HEK293T (cell line): ENCODE measurements around the gene UNC5CL.

Experiments
- ARNT ChIP-seq: fragments of 450-650 bp; IDR thresholded peaks from 2 replicates; pipeline ENCODE4 v1.6.1; 2017; ENCODE audit warnings: mild to moderate bottlenecking
- BHLHE40 ChIP-seq: fragments of 450-650 bp; IDR thresholded peaks from 2 replicates; pipeline ENCODE4 v1.6.1; 2016; ENCODE audit warnings: mild to moderate bottlenecking, moderate library complexity, borderline replicate concordance
- ELF4 ChIP-seq: fragments of 450-650 bp; IDR thresholded peaks from 2 replicates; pipeline ENCODE4 v1.6.1; 2017; ENCODE audit warnings: antibody characterized with exemption
- FOXA1 ChIP-seq: fragments of 450-650 bp; IDR thresholded peaks from 2 replicates; pipeline ENCODE4 v1.6.1; 2016; ENCODE audit warnings: mild to moderate bottlenecking
- FOXK2 ChIP-seq: fragments of 450-650 bp; IDR thresholded peaks from 2 replicates; pipeline ENCODE4 v1.6.1; 2016; ENCODE audit warnings: mild to moderate bottlenecking
- FOXM1 ChIP-seq: fragments of 450-650 bp; IDR thresholded peaks from 2 replicates; pipeline ENCODE4 v1.6.1; 2017; ENCODE audit warnings: mild to moderate bottlenecking, borderline replicate concordance
- HDGF ChIP-seq: fragments of 450-650 bp; IDR thresholded peaks from 2 replicates; pipeline ENCODE4 v1.6.1; 2017; ENCODE audit warnings: antibody characterized with exemption, borderline replicate concordance
- L3MBTL2 ChIP-seq: fragments of 450-650 bp; conservative IDR thresholded peaks from 2 replicates; pipeline ENCODE4 v1.6.1; 2016; ENCODE audit warnings: mild to moderate bottlenecking
- NFRKB ChIP-seq: fragments of 450-650 bp; IDR thresholded peaks from 2 replicates; pipeline ENCODE4 v1.6.1; 2016; ENCODE audit warnings: mild to moderate bottlenecking, moderate library complexity
- SP1 ChIP-seq: fragments of 450-650 bp; IDR thresholded peaks from 2 replicates; pipeline ENCODE4 v1.6.1; 2017
- SUZ12 ChIP-seq: fragments of 450-650 bp; IDR thresholded peaks from 2 replicates; pipeline ENCODE4 v1.6.1; 2016; ENCODE audit warnings: mild to moderate bottlenecking
- TARDBP ChIP-seq: fragments of 450-650 bp; IDR thresholded peaks from 2 replicates; pipeline ENCODE4 v1.6.1; 2016
- ZNF384 ChIP-seq: fragments of 450-650 bp; IDR thresholded peaks from 2 replicates; pipeline ENCODE4 v1.6.1; 2016
- TF ChIP-seq, protein P1 (sequence below): fragments of 450-650 bp; IDR thresholded peaks from 2 replicates; pipeline ENCODE4 v1.6.1; 2016

DNA sequence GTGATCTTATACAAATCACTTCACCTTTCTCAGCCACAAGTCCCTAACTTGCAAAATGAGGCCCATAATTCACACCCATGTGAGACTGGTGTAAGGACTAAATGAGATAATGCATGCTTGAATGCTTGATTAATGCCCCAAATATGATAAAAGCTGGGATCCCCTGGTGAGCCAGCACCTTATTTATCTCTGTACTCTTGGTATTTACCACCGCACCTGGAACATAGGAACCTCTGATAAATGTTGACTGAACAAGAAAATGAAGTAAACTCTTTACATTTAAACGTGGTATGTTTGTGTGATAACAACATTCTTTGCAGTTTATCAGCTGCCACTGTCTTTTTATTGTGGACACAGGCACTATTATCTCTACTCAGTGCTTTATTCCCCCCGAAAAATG, 11.5 kb upstream of the UNC5CL start:
- TF ChIP-seq TARDBP (no peak), SP1 (no peak), ELF4 (no peak), SUZ12 (no peak), HDGF (no peak), BHLHE40 (no peak), ARNT (no peak), L3MBTL2 (no peak), FOXM1 (no peak), NFRKB (no peak), FOXA1 (no peak), FOXK2 (no peak), ZNF384 (no peak)
- TF ChIP-seq, protein P1, sequence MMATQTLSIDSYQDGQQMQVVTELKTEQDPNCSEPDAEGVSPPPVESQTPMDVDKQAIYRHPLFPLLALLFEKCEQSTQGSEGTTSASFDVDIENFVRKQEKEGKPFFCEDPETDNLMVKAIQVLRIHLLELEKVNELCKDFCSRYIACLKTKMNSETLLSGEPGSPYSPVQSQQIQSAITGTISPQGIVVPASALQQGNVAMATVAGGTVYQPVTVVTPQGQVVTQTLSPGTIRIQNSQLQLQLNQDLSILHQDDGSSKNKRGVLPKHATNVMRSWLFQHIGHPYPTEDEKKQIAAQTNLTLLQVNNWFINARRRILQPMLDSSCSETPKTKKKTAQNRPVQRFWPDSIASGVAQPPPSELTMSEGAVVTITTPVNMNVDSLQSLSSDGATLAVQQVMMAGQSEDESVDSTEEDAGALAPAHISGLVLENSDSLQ: no peak
